UCSD-AML1 (cell line): ENCODE data around the gene SIRT3.

Experiments used
- DNase-seq: peaks from one replicate; lab custom pipeline; 2025; ENCODE audit not compliant: unreplicated experiment; lab: John Stamatoyannopoulos, UW

Gene SIRT3

GRCh38 chr11:271319-271715, 35.2 kb upstream of the SIRT3 start:
- no peak for DNase-seq

- DNase-seq = no peak
Measured at GRCh38 chr11:270451-271318, 34.5 kb upstream of the SIRT3 start.

GRCh38 chr11:269146-269890, 33.2 kb upstream of the SIRT3 start:
- DNase-seq = peak; percentile 65

- DNase-seq = peak; percentile 76
Measured at GRCh38 chr11:268716-269145, 32.6 kb upstream of the SIRT3 start.

GRCh38 chr11:267491-267994, 31.4 kb upstream of the SIRT3 start:
- DNase-seq = peak; percentile 69

GRCh38 chr11:266676-267439, 30.7 kb upstream of the SIRT3 start:
- DNase-seq = no peak

- DNase-seq = no peak
Measured at GRCh38 chr11:261624-262023, 25.5 kb upstream of the SIRT3 start.

GRCh38 chr11:259413-259812, 23.3 kb upstream of the SIRT3 start:
- DNase-seq = no peak

GRCh38 chr11:257766-258493, 21.8 kb upstream of the SIRT3 start:
- DNase-seq = no peak

GRCh38 chr11:256952-257737, 21.0 kb upstream of the SIRT3 start:
- DNase-seq = no peak

- no peak for DNase-seq
Measured at GRCh38 chr11:255816-256215, 19.7 kb upstream of the SIRT3 start.

- no peak for DNase-seq
Measured at GRCh38 chr11:255176-255575, 19.0 kb upstream of the SIRT3 start.

GRCh38 chr11:253886-254270, 17.7 kb upstream of the SIRT3 start:
- no peak for DNase-seq

- DNase-seq = no peak
Measured at GRCh38 chr11:253160-253885, 17.2 kb upstream of the SIRT3 start.

GRCh38 chr11:252666-253065, 16.5 kb upstream of the SIRT3 start:
- DNase-seq = no peak

- no peak for DNase-seq
Measured at GRCh38 chr11:251550-251949, 15.4 kb upstream of the SIRT3 start.

- DNase-seq = peak; percentile 68
Measured at GRCh38 chr11:250740-251299, 14.7 kb upstream of the SIRT3 start.

GRCh38 chr11:250274-250673, 14.1 kb upstream of the SIRT3 start:
- no peak for DNase-seq

GRCh38 chr11:249062-249461, 12.9 kb upstream of the SIRT3 start:
- no peak for DNase-seq
